Embryonic facial prominence (tissue), 1 donor: ENCODE results near the gene LAMP2.

Experiments used
- DNase-seq: peaks from one replicate; pipeline ENCODE4 v3.0.0-alpha.2; 2016; ENCODE audit errors: extremely low spot score

The LAMP2 gene

GRCh38 chrX:120457766-120458180, 11.3 kb downstream of the LAMP2 start:
- peak; percentile 7 for DNase-seq

- DNase-seq, result no peak
Observed at GRCh38 chrX:120456973-120457372, 12.1 kb downstream of the LAMP2 start.

GRCh38 chrX:120453985-120454384, 15.1 kb downstream of the LAMP2 start:
- DNase-seq, result no peak

- DNase-seq, result peak; percentile 16
Observed at GRCh38 chrX:120452131-120452530, 17.0 kb downstream of the LAMP2 start.

- DNase-seq, result no peak
Observed at GRCh38 chrX:120450163-120450562, 18.9 kb downstream of the LAMP2 start.

GRCh38 chrX:120446498-120446897, 22.6 kb downstream of the LAMP2 start:
- no peak for DNase-seq

GRCh38 chrX:120439921-120440320, 29.2 kb downstream of the LAMP2 start:
- DNase-seq, result no peak

GRCh38 chrX:120429776-120430540, 39.1 kb downstream of the LAMP2 start:
- DNase-seq, result no peak

- DNase-seq, result no peak
Observed at GRCh38 chrX:120428309-120428708, 40.8 kb downstream of the LAMP2 start.

- no peak for DNase-seq
Observed at GRCh38 chrX:120426599-120426998, 42.5 kb downstream of the LAMP2 start.

GRCh38 chrX:120419463-120419862, 49.6 kb downstream of the LAMP2 start:
- DNase-seq, result no peak

GRCh38 chrX:120408168-120408567, 60.9 kb downstream of the LAMP2 start:
- no peak for DNase-seq

- no peak for DNase-seq
Observed at GRCh38 chrX:120406638-120407037, 62.5 kb downstream of the LAMP2 start.

- no peak for DNase-seq
Observed at GRCh38 chrX:120402369-120402768, 66.7 kb downstream of the LAMP2 start.

- DNase-seq, result no peak
Observed at GRCh38 chrX:120401301-120401700, 67.8 kb downstream of the LAMP2 start.

- no peak for DNase-seq
Observed at GRCh38 chrX:120380699-120381098, 88.4 kb downstream of the LAMP2 start.

GRCh38 chrX:120379937-120380681, 89.0 kb downstream of the LAMP2 start:
- DNase-seq, result no peak

- no peak for DNase-seq
Observed at GRCh38 chrX:120378570-120378969, 90.5 kb downstream of the LAMP2 start.
